NCI-H2029 treated with DMSO at 0.1 percent for 48 hours (cell line): ENCODE data around the gene MEGF11.
"Not testable (repeated sequence)": the region's sequence is repeated elsewhere in the genome, so short reads cannot be mapped to it uniquely, and the experiment has no call there.

Source experiments
- DNase-seq: peaks from one replicate; lab custom pipeline; 2025; lab: John Stamatoyannopoulos, UW

The MEGF11 gene

DNA sequence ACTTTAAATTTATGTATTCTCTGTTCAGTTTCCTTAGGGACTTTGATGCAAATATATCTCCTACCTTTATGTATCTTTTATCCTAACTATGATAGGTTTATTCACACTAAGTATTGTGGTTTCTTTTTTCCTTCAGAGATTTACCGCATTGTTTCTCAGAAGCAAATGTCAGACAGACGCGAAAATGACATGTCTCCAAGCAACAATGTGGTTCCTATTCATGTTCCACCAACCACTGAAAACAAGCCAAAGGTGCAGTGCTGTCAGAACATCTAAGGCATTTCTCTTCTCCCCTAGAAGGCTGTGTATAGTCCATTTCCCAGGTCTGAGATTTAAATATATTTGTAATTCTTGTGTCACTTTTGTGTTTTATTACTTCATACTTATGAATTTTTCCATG is 366.0 kb downstream of the MEGF11 start:
- DNase-seq, result no peak

DNA sequence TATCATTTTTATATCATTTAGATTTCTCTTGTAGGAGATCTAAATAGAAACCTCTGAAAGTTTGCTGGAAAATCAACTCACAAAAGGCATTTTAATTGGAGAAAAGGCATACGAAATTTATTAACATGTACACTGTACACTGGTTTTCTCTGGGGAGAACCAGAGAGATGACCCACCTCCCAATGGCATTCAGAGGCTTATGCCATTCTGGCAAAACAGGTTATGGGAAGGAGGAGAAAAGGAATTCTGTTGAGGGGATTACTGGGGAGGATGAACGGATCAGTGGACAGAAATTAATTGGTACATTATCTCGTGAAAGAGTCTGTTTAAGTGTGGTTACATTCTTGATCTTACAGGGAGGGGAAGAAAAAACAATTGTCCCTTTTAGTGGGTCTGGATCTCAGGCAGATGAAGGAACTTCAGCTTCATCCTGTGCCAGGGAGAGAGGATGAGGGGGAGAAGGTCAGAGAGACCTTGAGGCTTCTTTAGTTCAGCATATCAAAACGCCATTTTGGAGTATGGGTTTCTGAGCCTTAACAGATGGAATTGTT is 367.8 kb downstream of the MEGF11 start:
- no peak for DNase-seq

DNA sequence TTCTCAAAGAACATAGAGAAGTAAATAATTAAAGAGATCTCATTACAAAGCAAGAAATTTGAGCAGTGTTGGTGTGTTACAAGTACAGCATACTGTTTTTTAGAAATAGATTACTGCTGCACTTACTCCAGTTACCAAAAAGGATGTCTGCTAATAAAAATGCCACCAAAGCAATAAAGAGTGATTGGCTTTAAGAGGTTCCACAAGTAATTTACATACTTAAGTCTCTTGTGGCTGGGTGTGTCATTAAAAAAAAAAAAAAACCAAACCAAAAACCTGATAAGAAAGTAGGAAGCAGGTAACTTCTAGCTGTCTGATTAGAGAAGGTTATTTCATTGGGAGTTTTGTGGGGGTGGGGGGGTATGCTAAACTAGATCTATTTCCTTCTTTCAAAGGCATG is 369.0 kb downstream of the MEGF11 start:
- no peak for DNase-seq

DNA sequence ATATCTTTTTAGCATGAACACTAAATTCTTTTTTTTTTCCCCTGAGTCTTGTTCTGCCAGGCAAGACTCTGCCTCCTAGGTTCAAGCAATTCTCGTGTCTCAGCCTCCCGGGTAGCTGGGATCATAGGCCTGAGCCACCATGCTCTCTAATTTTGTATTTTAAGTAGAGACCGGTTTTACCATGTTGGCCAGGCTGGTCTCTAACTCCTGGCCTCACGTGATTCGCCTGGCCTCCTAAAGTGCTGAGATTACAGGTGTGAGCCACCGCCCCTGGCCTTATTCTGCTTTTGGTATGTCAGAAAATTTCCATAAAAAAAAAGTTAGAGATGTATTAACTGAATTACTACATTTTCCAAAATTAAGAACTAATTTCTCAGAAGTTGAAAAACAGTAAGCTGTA is 370.0 kb downstream of the MEGF11 start:
- no peak for DNase-seq

DNA sequence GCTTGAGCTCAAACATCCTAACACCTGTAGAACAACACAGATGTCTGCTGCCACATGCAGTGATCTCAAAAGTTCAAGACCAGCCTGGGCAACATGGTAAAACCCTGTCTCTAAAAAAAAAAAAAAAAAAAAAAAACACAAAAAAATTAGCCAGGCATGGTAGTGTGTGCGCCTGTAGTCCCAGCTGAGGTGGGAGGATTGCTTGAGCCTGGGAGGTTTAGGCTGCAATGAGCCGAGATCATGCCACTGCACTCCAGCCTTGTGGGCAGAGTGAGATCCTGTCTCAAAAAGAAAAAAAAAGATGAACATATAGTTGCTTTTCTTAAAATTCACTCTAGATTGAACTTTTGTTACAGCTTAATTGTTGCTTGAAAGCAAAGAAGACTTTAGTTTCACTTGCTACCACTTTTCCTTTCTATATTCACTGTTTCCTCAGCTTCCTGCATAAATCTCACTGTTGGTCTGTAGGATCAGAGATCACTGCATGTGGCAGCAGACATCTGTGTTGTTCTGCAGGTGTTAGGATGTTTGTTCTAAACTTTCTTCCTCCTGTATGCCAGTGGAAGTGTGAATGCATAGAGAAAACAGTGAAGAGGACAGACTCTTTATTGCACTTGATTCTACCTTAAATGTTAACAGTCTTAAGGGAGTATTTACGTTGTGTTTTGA is 371.6 kb downstream of the MEGF11 start:
- no peak for DNase-seq

DNA sequence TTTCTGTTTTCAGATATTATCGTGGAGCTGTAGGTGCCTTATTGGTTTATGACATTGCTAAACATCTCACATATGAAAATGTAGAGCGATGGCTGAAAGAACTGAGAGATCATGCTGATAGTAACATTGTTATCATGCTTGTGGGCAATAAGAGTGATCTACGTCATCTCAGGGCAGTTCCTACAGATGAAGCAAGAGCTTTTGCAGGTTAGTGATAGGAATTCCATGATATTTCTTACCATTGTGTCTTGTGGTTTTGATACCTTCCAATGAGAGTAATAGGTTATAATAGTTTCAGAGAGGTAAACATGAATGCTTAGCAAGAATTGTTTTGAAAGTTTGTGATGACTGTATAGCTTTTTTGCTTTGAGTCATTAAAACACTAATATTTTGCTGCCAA is 375.8 kb downstream of the MEGF11 start:
- no peak for DNase-seq

DNA sequence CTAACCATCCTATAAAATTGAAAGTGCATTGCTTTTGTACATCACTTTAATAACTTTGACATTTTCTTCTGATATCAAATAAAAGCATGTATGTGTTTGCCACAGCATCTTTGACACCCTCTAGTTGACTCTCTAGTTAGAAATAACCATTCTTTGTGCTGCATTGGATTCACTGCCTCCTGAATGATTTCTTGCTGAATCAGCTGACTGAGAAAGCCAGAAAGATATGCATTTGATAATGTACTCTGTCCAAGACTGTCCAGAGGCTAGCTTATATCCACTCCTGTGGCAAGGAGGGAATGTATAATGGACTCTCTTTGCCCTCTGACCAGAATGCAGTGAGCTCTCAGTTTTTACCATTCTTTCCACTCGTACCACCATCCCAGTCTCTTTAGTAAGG is 378.1 kb downstream of the MEGF11 start:
- no peak for DNase-seq

DNA sequence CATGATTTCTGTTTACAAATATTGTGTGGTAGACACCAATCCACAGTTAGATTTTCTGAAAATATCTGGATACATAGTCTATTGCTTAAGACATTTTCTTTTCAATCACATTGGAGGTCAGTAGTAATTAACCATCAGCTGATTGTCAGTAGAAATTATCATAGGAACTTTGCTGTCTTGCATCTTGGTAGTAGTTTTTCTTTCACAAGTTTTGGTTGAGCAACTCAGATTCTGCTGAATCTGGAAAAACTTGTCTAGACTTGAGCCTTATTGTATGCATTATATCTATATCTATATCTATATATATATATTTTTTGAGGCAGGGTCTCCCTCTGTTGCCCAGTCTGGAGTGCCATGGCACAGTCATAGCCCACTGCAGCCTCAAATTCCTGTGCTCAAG is 380.3 kb downstream of the MEGF11 start:
- DNase-seq, result no peak

DNA sequence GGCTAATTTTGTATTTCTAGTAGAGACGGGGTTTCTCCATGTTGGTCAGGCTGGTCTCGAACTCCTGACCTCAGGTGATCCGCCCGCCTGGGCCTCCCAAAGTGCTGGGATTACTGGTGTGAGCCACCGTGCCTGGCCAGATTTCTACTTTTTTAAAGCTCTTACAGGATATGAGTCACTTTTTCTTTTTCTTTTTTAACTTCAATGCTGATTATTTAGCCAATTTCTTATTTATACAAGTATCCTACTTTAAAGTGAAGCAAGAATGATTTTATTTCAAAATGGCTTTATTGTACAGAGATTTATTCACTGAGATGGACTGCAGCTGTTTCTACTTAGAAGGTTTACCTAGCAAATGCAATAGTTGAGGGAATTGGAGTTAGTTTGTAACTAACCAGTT is 381.0 kb downstream of the MEGF11 start:
- not testable (repeated sequence) for DNase-seq

DNA sequence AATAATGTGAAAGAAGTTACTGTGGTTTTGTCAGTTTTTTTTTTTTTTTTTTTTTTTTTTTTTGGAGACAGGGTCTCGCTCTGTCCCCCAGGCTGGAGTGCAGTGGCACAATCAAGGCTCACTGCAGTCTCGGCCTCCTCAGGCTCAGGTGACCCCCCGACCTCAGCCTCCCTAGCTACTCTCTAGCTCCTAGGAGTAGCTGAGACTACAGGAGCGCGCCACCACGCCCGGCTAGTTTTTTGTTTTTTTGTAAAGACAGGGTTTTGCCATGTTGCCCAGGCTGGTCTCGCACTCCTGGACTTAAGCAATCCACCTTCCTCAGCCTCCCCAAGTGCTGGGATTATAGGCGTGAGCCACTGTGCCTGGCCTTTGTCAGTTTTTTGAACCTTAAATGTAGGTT is 381.7 kb downstream of the MEGF11 start:
- not testable (repeated sequence) for DNase-seq

DNA sequence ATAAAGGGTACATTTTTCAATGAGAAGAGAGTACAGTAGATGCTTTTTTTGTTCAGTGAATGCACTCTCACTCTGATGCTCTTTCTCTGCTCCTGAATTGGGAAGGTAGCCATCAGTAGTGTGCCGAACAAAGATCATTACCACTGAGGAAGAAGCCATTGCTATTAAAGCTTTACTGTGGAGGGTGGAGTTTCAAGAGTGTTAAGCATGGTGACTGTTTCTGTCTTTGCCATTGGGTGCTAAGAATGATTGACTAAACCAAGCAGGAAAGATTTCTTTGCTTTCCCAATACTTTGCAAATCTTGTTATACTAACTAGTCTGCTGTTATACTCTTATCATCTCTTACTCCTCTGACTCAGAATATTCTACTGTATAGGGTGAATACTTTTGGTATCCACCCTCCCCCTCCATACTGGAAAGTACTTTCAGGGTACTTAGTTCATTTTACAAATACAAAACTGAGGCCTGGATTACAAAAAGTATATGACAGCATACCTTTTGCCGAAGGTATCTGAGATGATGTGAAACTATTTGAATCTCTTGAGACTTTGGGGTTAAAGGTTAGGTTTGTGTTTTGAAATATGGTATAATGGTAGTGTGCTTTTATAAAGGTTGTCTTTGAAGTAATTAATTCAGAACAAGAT is 382.5 kb downstream of the MEGF11 start:
- peak; percentile 11 for DNase-seq

DNA sequence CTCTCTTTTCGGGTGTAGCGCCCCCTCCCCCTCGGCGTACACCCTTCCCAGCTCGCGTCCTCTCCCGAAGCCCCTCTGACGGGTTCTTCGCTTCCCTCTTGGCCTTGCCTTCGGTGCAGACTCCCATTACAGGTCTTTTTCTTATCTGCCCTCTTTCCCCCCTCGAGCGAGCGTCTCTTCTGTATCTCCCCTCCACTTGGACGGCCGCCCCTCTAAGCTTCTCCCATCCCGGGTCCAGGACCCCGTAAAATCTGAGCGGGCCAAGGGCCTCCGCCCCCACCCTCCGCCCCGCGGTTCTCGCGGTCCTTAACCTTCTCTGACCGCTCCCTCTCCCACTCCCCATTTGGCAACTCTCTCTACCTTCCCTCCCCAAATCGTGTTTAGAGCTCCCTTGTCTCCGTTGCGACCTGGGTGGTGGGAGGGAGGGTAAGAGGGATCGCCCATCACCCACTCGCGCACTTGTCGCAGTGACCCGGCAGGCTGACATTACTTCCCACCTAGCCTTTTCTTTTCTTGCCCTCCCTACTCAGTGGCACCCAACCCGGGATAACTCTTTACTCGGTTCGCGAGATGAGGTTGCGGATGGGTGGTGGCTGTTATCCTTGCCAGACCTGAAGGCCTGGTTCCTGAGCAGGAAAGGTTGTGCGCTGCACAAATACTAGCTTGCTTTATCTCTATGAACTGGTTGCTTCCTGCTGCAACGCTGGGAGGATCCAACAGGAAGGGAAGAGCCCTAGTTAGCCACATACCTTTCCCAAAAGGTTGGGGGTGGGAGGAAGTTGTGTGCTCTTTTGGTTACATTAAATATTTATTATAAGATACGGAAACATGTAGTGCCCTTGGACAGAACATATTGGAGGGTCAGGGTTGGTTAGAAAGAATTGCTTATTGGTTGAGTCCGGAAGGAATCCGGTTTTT is 383.3 kb downstream of the MEGF11 start:
- DNase-seq, result peak; percentile 19

DNA sequence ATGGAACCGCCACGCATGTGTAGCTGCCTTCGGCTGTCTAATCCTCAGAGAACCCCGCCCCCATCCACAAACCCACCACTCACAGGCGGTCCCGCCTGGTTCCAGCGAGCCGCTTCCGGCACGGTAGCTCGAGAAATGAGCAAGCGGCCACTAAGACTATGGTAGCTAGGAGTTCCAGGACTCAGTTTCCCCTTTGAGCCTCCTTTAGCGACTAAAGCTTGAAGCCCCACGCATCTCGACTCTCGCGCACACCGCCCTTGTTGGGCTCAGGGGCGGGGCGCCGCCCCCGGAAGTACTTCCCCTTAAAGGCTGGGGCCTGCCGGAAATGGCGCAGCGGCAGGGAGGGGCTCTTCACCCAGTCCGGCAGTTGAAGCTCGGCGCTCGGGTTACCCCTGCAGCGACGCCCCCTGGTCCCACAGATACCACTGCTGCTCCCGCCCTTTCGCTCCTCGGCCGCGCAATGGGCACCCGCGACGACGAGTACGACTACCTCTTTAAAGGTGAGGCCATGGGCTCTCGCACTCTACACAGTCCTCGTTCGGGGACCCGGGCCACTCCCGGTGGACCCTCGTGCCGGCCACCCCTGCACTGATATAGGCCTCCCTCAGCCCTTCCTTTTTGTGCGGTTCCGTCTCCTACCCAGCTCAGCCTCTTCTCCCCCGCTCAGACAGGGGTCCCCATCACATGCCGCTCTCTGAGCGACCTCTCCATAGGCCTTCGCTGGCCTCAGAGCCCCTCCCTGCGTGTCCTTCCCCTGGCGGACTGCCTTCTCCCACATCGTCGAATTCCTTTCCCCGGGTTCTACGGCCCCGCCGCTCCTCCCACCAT is 384.2 kb downstream of the MEGF11 start, which contains the start of gene RAB11A:
Gene RAB11A, plus strand, starts transcription at position 366 of the 828 bp plus-strand sequence. Its CDS starts 95 bp downstream, at position 461.
- DNase-seq, result peak; percentile 57

DNA sequence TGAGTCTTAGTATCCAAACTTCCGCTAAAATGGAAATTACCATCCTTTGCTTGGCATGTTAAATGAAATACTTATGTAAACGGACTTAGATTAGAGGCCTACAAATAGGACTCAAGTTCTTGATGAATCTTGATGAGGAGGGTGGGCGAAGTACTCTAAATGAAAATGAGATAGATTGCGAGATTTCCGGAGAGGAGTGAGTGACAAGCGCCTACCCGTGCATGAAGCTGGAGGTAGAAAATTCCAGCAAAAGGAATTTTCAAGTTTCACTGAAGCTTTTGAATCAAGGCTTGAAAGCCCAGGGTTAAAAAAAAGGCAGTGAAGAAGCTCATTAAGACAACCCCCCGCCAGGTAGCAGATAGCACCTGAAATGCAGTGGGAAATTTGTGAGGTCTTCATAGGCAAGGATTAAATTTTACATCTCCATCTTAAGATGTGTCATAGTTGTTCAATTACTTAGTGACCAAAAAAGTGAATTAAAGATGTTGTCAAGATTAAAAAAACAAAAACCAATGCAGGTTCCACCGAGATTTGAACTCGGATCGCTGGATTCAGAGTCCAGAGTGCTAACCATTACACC is 384.9 kb downstream of the MEGF11 start:
- DNase-seq, result no peak

DNA sequence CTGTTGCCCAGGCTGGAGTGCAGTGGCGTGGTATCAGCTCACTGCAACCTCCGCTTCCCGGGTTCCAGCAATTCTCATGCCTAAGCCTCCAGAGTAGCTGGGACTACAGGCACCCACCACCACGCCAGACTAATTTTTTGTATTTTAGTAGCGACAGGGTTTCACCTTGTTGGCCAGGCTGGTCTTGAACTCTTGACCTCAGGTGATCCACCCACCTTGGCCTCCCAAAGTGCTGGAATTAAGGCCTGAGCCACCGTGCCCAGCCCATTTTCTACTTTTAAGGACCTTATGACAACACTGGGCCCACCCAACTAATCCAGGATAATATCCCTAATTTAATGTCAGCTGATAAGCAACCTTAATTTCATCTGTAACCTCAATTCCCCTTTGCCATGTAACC is 385.6 kb downstream of the MEGF11 start:
- not testable (repeated sequence) for DNase-seq

DNA sequence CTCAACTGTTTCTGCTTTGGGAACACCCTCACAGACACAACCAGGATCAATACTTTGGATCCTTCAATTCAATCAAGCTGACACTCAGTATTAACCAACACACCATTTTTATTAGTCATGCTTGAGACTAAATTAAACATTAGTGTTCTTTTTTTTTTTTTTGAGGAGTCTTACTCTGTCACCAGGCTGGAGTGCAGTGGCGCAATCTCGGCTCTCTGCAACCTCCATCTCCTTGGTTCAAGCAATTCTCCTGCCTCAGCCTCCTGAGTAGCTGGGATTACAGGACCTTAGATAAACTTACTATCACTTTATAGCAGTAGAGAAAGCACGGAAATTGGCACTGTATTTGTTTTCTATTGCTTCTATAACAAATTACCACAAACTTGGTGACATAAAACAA is 386.3 kb downstream of the MEGF11 start:
- no peak for DNase-seq

DNA sequence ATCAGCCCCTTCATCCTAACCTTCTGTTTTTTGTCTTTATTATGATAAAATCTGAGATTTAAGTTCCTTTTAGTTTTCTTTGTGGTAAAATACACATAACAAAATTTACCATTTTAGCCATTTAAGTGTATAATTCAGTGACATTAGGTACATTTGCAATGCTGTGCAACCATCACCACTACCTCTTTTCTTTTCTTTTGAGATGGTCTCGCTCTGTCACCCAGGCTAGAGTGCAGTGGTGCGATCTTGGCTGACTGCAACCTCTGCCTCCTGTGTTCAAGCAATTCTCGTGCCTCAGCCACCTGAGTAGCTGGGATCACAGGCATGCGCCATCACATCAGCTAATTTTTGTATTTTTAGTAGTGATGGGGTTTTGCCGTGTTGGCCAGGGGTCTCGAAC is 390.4 kb downstream of the MEGF11 start:
- no peak for DNase-seq

DNA sequence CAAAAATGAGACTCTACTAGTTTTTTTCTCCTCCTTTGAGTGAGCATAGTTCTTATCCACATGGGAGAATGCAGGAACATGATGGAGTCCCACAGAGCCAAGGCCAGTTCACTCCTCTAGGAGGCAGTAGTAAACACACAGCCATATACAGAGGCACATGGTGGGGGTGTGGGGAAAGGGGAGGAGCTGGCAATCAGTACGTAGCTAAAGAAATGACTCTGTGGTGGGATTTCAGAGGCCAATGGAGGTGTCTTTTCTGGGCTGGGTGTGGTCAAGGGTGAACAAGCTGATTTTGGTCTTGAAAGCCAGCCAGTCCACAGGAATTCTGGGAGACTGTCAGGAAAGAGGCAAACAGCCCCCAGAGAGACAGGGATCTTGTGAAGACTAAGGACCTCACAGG is 390.9 kb downstream of the MEGF11 start:
- DNase-seq, result no peak

DNA sequence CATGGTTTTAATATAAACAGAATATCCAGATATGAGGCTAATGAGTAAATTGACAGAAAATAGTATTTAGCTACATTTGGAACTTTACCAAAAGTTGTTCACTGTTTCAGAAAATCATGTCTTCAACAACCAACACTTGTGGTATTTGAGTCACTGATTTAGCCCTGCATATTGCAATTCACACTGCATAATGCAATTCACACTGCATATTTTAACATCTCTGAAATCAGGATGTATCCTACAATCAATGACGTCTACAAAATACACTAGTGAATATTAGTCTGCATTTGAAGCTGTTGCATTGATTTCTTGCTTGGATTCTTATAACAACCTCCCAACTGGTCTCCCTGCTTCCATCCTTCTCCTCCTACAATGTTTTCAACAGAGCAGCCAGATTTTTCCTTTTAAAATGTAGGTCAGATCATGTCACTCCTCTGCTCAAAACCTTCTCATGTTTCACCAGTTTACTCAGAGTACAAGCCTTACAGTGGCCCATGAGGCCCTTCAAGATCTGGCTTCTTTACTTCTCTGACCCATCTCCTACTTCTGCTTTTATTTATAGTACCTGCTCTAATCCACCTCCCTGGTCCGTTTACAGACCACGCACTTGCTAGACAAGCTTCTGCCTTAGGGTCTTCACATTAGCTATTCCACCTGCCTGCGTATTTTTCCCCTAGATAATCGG is 395.7 kb downstream of the MEGF11 start:
- no peak for DNase-seq

DNA sequence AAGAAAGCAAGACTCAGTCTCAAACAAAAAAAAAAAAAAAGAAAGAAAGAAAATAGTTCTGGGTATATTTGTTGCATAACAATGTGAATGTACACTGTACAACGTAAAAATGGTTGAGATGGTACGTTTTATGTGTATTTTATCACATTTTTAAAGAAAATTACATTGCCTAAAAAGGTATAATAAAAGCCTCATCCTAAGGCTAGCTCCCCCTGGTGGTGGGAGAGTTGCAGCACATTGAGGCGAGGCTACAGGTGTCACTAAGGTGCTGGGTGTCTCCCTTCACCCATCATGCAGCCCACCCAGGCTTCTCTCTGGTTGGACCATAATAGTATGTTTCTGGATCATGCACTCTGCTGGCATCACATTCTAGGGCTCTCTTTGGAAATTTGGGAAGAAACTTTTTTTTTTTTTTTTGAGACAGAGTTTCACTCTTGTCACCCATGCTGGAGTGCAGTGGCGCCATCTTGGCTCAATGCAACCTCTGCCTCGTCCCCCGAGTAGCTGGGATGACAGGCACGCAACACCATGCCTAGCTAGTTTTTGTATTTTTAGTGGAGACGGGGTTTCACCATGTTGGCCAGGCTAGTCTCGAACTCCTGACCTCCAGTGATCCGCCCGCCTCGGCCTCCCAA is 396.6 kb downstream of the MEGF11 start:
- no peak for DNase-seq
